ENCODE data around the gene SLC39A1. TPM values are rescaled to one million over a fixed set of nuclear protein-coding genes. Genes with fewer than 3 reads are reported as not detected.
A peak's percentile ranks its signal among the peaks of the same experiment; 100 is the strongest.

Gene SLC39A1
- total and polyA plus RNA-seq, 9 of the 15 experiments (the other 6 are each of a cell fraction or from before 2014, with no cell fraction given) = 9.9 to 81.1 (median 62.7) TPM

- TF ChIP-seq, protein P1, sequence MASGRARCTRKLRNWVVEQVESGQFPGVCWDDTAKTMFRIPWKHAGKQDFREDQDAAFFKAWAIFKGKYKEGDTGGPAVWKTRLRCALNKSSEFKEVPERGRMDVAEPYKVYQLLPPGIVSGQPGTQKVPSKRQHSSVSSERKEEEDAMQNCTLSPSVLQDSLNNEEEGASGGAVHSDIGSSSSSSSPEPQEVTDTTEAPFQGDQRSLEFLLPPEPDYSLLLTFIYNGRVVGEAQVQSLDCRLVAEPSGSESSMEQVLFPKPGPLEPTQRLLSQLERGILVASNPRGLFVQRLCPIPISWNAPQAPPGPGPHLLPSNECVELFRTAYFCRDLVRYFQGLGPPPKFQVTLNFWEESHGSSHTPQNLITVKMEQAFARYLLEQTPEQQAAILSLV (tag; IDR thresholded peaks at IDR 0.05) = peak; percentile 64; the same call in 1 of the 2 replicates
- TF ChIP-seq NFRKB (IDR thresholded peaks at IDR 0.05; ENCODE audit: low read depth) (peak; percentile 97), ELK3 (CRISPR knock-in tag; IDR thresholded peaks at IDR 0.05) (no peak), RB1 (IDR thresholded peaks at IDR 0.05; ENCODE audit: low read depth) (no peak), MGA (IDR thresholded peaks at IDR 0.05) (no peak; the same call in 1 of the 2 replicates), ZBTB33 (CRISPR knock-in tag; IDR thresholded peaks at IDR 0.05) (peak; percentile 30; the same call in 1 of the 2 replicates), ZNF263 (CRISPR knock-in tag; IDR thresholded peaks at IDR 0.05; ENCODE audit: borderline replicate concordance) (no peak; the same call in 1 of the 2 replicates), TEAD1 (CRISPR knock-in tag; IDR thresholded peaks at IDR 0.05) (peak in 1 of 2 experiments; percentile 86; a peak in 2 of 4 replicates), CBFA2T3 (IDR thresholded peaks at IDR 0.05) (0 out of 2 replicates have a peak, but pooled peaks have one; percentile 2), RBM34 (IDR thresholded peaks at IDR 0.05; ENCODE audit: borderline replicate concordance, insufficient read depth, low read length) (no peak)
Measured at GRCh38 chr1:153990468-153991150, 27.3 kb upstream of the SLC39A1 start, which contains the start of gene RPS27 (continued).
